Breast epithelium (tissue), 3 donors: ENCODE data around the gene PIK3R1.

Source experiments
- CTCF ChIP-seq, 3 donors: fragments of 450-650 bp; IDR thresholded peaks; one replicate each; pipeline ENCODE4 v1.5.1; 2016 to 2017; ENCODE audit warnings: antibody characterized with exemption in 3 of 3, mild to moderate bottlenecking in 3 of 3, moderate library complexity in 3 of 3
- POLR2A ChIP-seq: fragments of 450-650 bp; IDR thresholded peaks from one replicate; pipeline ENCODE4 v1.6.1; 2016; ENCODE audit warnings: antibody characterized with exemption, mild to moderate bottlenecking, moderate library complexity
- POLR2AphosphoS5 ChIP-seq, 3 donors: sonication (generic); formaldehyde crosslinking; IDR thresholded peaks; one replicate each; pipeline ENCODE4 v1.6.1; 2017; ENCODE audit warnings: antibody characterized with exemption in 3 of 3

- TF ChIP-seq POLR2A (no peak), CTCF (IDR thresholded peaks at IDR 0.05) (no peak), POLR2AphosphoS5 (IDR thresholded peaks at IDR 0.05) (no peak)
Observed at GRCh38 chr5:68283766-68284165, 68.2 kb downstream of the PIK3R1 start.
